Measurements from ENCODE around the gene HINT1. TPM values are rescaled to one million over a fixed set of nuclear protein-coding genes. Genes with fewer than 3 reads are reported as not detected.

HINT1 gene
- total and polyA plus RNA-seq, 8 donors: 47.9 to 168 (median 77.5) TPM

- ATAC-seq (no peak), DNase-seq (no peak), FAIRE-seq (no peak)
- Histone ChIP-seq H3K4me3 (peak overlapping the region; percentile 24 to 61 (median 45)), H3K36me3 (no peaks in the 10 kb centered on the region), H3K27me3 (no peaks in the 10 kb centered on the region), H3K4me1 (peaks cover 3 to 13% (median 6%) of the 10 kb centered on the region in 3 donors), H3K27ac (peak overlapping the region; percentile 25 to 82 (median 48)), H3K9me3 (no peaks in the 10 kb centered on the region)
- 28 to 29% methylated on average over 16 of the region's 16 CpGs for WGBS, 2 donors
- intact Hi-C loops (cut with DNase I): loop anchor here in 1 of 3 donors (10.0 kb wide), 2 partner anchors 85 to 235 kb away; no protein-coding TSS in a partner anchor
- no peak for TF ChIP-seq CTCF (IDR thresholded peaks at IDR 0.05)
Measured at GRCh38 chr5:131169810-131170539, 4.9 kb upstream of the HINT1 start.

- Histone ChIP-seq H3K27me3 (no peaks in the 10 kb centered on the region), H3K4me3 (no peak overlapping the region), H3K4me1 (peaks cover 3 to 24% (median 12%) of the 10 kb centered on the region in 3 donors), H3K9me3 (no peaks in the 10 kb centered on the region), H3K27ac (no peak overlapping the region), H3K36me3 (no peaks in the 10 kb centered on the region)
- 77 to 85% methylated on average over 5 of the region's 5 CpGs for WGBS, 2 donors
- FAIRE-seq (no peak), ATAC-seq (no peak), DNase-seq (no peak)
- intact Hi-C loops (cut with DNase I): loop anchor here in 1 of 3 donors (10.0 kb wide), 1 partner anchor 87 kb away; no protein-coding TSS in a partner anchor
- no peak for TF ChIP-seq CTCF (IDR thresholded peaks at IDR 0.05)
Measured at GRCh38 chr5:131167615-131168014, 2.6 kb upstream of the HINT1 start.

GRCh38 chr5:131164191-131165118 is 601 bp downstream of the HINT1 start:
- intact Hi-C loops (cut with DNase I): loop anchor here in 1 of 3 donors (10.0 kb wide), 1 partner anchor 90 kb away; no protein-coding TSS in a partner anchor
- DNase-seq: peak; percentile 53 to 86 (median 70)
- no peak for TF ChIP-seq CTCF (IDR thresholded peaks at IDR 0.05)
- no peaks in the 10 kb centered on the region for H3K27me3 ChIP-seq
- H3K9me3 ChIP-seq: no peaks in the 10 kb centered on the region
- peak; percentile 78 to 82 (median 80) for ATAC-seq
- no peak for FAIRE-seq
- H3K4me3 ChIP-seq: peak overlapping the region; percentile 80 to 92 (median 84)
- peak overlapping the region; percentile 81 to 94 (median 92) for H3K27ac ChIP-seq
- peaks cover 5 to 14% (median 12%) of the 10 kb centered on the region in 3 donors for H3K36me3 ChIP-seq
- H3K4me1 ChIP-seq: peaks cover 0 to 18% (median 6%) of the 10 kb centered on the region in 3 donors
- 0% methylated on average over 67 to 73 of the region's 73 CpGs for WGBS, 2 donors

GRCh38 chr5:131163276-131164119 is 1.6 kb downstream of the HINT1 start:
- no peaks in the 10 kb centered on the region for H3K9me3 ChIP-seq
- peaks cover 5 to 20% (median 14%) of the 10 kb centered on the region in 3 donors for H3K36me3 ChIP-seq
- H3K4me3 ChIP-seq: peak overlapping the region; percentile 80 to 92 (median 84)
- TF ChIP-seq CTCF (IDR thresholded peaks at IDR 0.05): no peak
- no peak for DNase-seq
- peak overlapping the region in 3 of 4 donors; percentile 91 to 94 (median 94) for H3K27ac ChIP-seq
- intact Hi-C loops (cut with DNase I): loop anchor here in 1 of 3 donors (10.0 kb wide), 1 partner anchor 91 kb away; no protein-coding TSS in a partner anchor
- WGBS, 2 donors: 17 to 24% methylated on average over 9 of the region's 9 CpGs
- H3K4me1 ChIP-seq: peaks cover 0 to 18% (median 6%) of the 10 kb centered on the region in 3 donors
- no peaks in the 10 kb centered on the region for H3K27me3 ChIP-seq
- FAIRE-seq: no peak
- no peak for ATAC-seq

All from pancreas (tissue), 10 donors.